Liver (tissue), 3 donors: ENCODE data around the gene LDLRAD4.

Source experiments
- EGR1 ChIP-seq, 2 donors: IDR thresholded peaks; 2 replicates each; pipeline ENCODE4 v1.6.1; 2016 to 2018; ENCODE audit warnings: antibody characterized with exemption in 2 of 2, low read depth in 2 of 2
- FOXA1 ChIP-seq: IDR thresholded peaks from 2 replicates; pipeline ENCODE4 v1.6.1; 2016; ENCODE audit warnings: antibody characterized with exemption
- GABPA ChIP-seq, 2 donors: IDR thresholded peaks in 1 of 2; conservative IDR thresholded peaks in 1 of 2; 2 replicates each; pipeline ENCODE4 v1.6.1; 2016; ENCODE audit warnings: antibody characterized with exemption in 2 of 2, mild to moderate bottlenecking in 1 of 2, moderate library complexity in 1 of 2
- HNF4A ChIP-seq, 2 donors: conservative IDR thresholded peaks; 2 replicates each; pipeline ENCODE4 v1.6.1; 2016; ENCODE audit warnings: antibody characterized with exemption in 2 of 2, mild to moderate bottlenecking in 2 of 2
- RAD21 ChIP-seq, 2 donors: IDR thresholded peaks; 2 replicates each; pipeline ENCODE4 v1.6.1; 2016; ENCODE audit warnings: antibody characterized with exemption in 2 of 2, mild to moderate bottlenecking in 2 of 2
- RXRA ChIP-seq, 2 donors: IDR thresholded peaks; 2 replicates each; pipeline ENCODE4 v1.6.1; 2017 to 2018; ENCODE audit warnings: antibody characterized with exemption in 2 of 2, mild to moderate bottlenecking in 1 of 2
- SP1 ChIP-seq: IDR thresholded peaks from 2 replicates; pipeline ENCODE4 v1.6.1; 2018; ENCODE audit warnings: antibody characterized with exemption, mild to moderate bottlenecking
- TAF1 ChIP-seq: conservative IDR thresholded peaks from 2 replicates; pipeline ENCODE4 v1.6.1; 2016; ENCODE audit warnings: antibody characterized with exemption, mild to moderate bottlenecking
- YY1 ChIP-seq: IDR thresholded peaks from 2 replicates; pipeline ENCODE4 v1.6.1; 2016; ENCODE audit warnings: antibody characterized with exemption, mild to moderate bottlenecking
- TF ChIP-seq, protein P1 (sequence below): fragments of 150-350 bp; IDR thresholded peaks from 2 replicates; pipeline ENCODE4 v1.5.1; 2017; ENCODE audit warnings: improper control_type of control experiment, low read depth, low read length; ENCODE audit not compliant: missing input control
- TF ChIP-seq, protein P2 (sequence below): IDR thresholded peaks from 2 replicates; pipeline ENCODE4 v1.6.1; 2016; ENCODE audit warnings: antibody characterized with exemption, mild to moderate bottlenecking
- TF ChIP-seq, protein P3 (sequence below): IDR thresholded peaks from 2 replicates; pipeline ENCODE4 v1.6.1; 2016; ENCODE audit warnings: antibody characterized with exemption
- TF ChIP-seq, protein P4 (sequence below): IDR thresholded peaks from 2 replicates; pipeline ENCODE4 v1.6.1; 2016; ENCODE audit warnings: antibody characterized with exemption
- donor health status: healthy.
- donor health status: healthy.

DNA sequence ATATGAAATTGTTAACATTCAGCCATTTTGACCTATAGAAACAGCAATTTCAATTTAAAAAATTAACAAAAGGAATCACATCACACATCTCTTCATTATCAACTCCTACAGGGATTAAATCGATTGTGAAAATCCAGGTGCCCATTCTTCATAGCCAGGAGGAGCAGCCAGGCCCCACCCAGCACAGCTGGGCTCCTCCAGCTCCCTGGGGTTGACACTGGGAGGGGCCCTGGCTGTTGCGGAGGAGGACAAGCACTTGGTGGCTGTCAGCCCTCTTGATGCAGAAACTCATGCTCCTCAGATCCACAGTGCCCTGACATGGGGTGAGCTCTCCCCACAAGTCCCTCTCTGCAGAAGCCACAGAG lies 408.0 kb downstream of the LDLRAD4 start:
- TF ChIP-seq RAD21 (IDR thresholded peaks at IDR 0.05) (no peak), EGR1 (IDR thresholded peaks at IDR 0.05; ENCODE audit: low read depth in 2 of 2) (no peak), TAF1 (no peak), RXRA (IDR thresholded peaks at IDR 0.05) (no peak), GABPA (IDR thresholded peaks at IDR 0.05 in 1 of 2, conservative IDR thresholded peaks at IDR 0.05 in 1 of 2) (no peak), YY1 (no peak), SP1 (no peak), HNF4A (conservative IDR thresholded peaks at IDR 0.05) (no peak), FOXA1 (no peak)
- TF ChIP-seq, protein P1, sequence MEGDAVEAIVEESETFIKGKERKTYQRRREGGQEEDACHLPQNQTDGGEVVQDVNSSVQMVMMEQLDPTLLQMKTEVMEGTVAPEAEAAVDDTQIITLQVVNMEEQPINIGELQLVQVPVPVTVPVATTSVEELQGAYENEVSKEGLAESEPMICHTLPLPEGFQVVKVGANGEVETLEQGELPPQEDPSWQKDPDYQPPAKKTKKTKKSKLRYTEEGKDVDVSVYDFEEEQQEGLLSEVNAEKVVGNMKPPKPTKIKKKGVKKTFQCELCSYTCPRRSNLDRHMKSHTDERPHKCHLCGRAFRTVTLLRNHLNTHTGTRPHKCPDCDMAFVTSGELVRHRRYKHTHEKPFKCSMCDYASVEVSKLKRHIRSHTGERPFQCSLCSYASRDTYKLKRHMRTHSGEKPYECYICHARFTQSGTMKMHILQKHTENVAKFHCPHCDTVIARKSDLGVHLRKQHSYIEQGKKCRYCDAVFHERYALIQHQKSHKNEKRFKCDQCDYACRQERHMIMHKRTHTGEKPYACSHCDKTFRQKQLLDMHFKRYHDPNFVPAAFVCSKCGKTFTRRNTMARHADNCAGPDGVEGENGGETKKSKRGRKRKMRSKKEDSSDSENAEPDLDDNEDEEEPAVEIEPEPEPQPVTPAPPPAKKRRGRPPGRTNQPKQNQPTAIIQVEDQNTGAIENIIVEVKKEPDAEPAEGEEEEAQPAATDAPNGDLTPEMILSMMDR: no peak
- TF ChIP-seq, protein P2, sequence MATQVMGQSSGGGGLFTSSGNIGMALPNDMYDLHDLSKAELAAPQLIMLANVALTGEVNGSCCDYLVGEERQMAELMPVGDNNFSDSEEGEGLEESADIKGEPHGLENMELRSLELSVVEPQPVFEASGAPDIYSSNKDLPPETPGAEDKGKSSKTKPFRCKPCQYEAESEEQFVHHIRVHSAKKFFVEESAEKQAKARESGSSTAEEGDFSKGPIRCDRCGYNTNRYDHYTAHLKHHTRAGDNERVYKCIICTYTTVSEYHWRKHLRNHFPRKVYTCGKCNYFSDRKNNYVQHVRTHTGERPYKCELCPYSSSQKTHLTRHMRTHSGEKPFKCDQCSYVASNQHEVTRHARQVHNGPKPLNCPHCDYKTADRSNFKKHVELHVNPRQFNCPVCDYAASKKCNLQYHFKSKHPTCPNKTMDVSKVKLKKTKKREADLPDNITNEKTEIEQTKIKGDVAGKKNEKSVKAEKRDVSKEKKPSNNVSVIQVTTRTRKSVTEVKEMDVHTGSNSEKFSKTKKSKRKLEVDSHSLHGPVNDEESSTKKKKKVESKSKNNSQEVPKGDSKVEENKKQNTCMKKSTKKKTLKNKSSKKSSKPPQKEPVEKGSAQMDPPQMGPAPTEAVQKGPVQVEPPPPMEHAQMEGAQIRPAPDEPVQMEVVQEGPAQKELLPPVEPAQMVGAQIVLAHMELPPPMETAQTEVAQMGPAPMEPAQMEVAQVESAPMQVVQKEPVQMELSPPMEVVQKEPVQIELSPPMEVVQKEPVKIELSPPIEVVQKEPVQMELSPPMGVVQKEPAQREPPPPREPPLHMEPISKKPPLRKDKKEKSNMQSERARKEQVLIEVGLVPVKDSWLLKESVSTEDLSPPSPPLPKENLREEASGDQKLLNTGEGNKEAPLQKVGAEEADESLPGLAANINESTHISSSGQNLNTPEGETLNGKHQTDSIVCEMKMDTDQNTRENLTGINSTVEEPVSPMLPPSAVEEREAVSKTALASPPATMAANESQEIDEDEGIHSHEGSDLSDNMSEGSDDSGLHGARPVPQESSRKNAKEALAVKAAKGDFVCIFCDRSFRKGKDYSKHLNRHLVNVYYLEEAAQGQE: no peak
- TF ChIP-seq, protein P3, sequence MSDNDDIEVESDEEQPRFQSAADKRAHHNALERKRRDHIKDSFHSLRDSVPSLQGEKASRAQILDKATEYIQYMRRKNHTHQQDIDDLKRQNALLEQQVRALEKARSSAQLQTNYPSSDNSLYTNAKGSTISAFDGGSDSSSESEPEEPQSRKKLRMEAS: no peak
- TF ChIP-seq, protein P4, sequence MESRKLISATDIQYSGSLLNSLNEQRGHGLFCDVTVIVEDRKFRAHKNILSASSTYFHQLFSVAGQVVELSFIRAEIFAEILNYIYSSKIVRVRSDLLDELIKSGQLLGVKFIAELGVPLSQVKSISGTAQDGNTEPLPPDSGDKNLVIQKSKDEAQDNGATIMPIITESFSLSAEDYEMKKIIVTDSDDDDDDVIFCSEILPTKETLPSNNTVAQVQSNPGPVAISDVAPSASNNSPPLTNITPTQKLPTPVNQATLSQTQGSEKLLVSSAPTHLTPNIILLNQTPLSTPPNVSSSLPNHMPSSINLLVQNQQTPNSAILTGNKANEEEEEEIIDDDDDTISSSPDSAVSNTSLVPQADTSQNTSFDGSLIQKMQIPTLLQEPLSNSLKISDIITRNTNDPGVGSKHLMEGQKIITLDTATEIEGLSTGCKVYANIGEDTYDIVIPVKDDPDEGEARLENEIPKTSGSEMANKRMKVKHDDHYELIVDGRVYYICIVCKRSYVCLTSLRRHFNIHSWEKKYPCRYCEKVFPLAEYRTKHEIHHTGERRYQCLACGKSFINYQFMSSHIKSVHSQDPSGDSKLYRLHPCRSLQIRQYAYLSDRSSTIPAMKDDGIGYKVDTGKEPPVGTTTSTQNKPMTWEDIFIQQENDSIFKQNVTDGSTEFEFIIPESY: no peak
